ENCODE results near the gene CCDC17. TPM values are rescaled to one million over a fixed set of nuclear protein-coding genes. Genes with fewer than 3 reads are reported as not detected.
A peak's percentile ranks its signal among the peaks of the same experiment; 100 is the strongest.

Gene CCDC17
- polyA plus RNA-seq, 1 donor (not counting 4 experiments of a cell fraction or from before 2014, with no cell fraction given): 0.37 TPM

DNA sequence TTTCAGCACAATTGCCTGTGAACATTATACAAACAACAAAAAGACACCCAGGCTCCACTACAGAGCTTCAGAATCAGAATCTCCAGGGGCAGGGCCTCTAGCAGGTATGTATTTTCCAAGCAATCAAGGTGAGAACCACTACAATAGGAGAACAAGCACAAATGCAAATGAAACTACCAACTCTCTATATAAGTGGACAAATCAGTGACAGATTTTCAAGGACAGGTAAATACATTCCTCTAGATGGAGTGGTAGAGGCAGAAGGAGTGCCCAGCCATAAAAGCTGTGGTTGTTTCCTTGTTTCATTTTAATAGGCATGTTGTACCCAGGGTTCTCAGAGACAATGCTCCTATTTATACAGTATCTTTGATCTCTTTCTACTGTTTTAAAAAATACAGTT, 20.1 kb upstream of the CCDC17 start:
- Histone ChIP-seq H3K79me2 (ENCODE audit: control insufficient read depth, insufficient read depth, low read length) (peaks cover 4% of the 10 kb centered on the region), H3K4me1 (ENCODE audit: control insufficient read depth, extremely low read depth, insufficient read depth, low read length) (no peaks in the 10 kb centered on the region), H4K20me1 (ENCODE audit: control insufficient read depth, extremely low read depth, insufficient read depth, low read length) (no peaks in the 10 kb centered on the region), H2AFZ (ENCODE audit: control insufficient read depth, low read length) (no peak overlapping the region), H3K36me3 (ENCODE audit: control insufficient read depth in 2 of 2, extremely low read depth in 1 of 2, insufficient read depth in 2 of 2, low read length in 2 of 2) (peaks cover 20 to 37% of the 10 kb centered on the region in 2 experiments), H3K4me3 (ENCODE audit: control insufficient read depth in 2 of 3, extremely low read depth in 1 of 3, insufficient read depth in 2 of 3, low read depth in 1 of 3, low read length in 3 of 3) (no peak overlapping the region), H3K9me3 (ENCODE audit: control insufficient read depth, low read depth, low read length) (no peaks in the 10 kb centered on the region), H3K27ac (ENCODE audit: control insufficient read depth, insufficient read depth, low read length) (no peak overlapping the region), H3K9ac (ENCODE audit: control insufficient read depth, extremely low read depth, insufficient read depth, low read length) (no peak overlapping the region), H3K27me3 (ENCODE audit: control insufficient read depth, extremely low read depth, insufficient read depth, low read length) (no peaks in the 10 kb centered on the region), H3K9me1 (ENCODE audit: control insufficient read depth, extremely low read depth, insufficient read depth, low read length) (no peaks in the 10 kb centered on the region), H3K4me2 (ENCODE audit: control insufficient read depth, extremely low read depth, insufficient read depth, low read depth, low read length) (no peak overlapping the region)
- TF ChIP-seq, protein P1, sequence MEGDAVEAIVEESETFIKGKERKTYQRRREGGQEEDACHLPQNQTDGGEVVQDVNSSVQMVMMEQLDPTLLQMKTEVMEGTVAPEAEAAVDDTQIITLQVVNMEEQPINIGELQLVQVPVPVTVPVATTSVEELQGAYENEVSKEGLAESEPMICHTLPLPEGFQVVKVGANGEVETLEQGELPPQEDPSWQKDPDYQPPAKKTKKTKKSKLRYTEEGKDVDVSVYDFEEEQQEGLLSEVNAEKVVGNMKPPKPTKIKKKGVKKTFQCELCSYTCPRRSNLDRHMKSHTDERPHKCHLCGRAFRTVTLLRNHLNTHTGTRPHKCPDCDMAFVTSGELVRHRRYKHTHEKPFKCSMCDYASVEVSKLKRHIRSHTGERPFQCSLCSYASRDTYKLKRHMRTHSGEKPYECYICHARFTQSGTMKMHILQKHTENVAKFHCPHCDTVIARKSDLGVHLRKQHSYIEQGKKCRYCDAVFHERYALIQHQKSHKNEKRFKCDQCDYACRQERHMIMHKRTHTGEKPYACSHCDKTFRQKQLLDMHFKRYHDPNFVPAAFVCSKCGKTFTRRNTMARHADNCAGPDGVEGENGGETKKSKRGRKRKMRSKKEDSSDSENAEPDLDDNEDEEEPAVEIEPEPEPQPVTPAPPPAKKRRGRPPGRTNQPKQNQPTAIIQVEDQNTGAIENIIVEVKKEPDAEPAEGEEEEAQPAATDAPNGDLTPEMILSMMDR (optimal IDR thresholded peaks at IDR 0.05 in 1 of 3, IDR thresholded peaks at IDR 0.05 in 1 of 3, conservative IDR thresholded peaks at IDR 0.05 in 1 of 3; ENCODE audit: extremely low read depth in 1 of 3, insufficient read depth in 2 of 3, low read length in 3 of 3): peak in 2 of 3 experiments; percentile 15 to 29
- no peak for TF ChIP-seq EZH2 (IDR thresholded peaks at IDR 0.05; ENCODE audit: low read length)
- FAIRE-seq (no peak), DNase-seq (ENCODE audit: low read depth, low spot score) (no peak)
- dilution Hi-C loops (cut with MboI; ENCODE audit: extremely low pct_ligation_motif_present, low sequenced_read_pairs): no loop called here

DNA sequence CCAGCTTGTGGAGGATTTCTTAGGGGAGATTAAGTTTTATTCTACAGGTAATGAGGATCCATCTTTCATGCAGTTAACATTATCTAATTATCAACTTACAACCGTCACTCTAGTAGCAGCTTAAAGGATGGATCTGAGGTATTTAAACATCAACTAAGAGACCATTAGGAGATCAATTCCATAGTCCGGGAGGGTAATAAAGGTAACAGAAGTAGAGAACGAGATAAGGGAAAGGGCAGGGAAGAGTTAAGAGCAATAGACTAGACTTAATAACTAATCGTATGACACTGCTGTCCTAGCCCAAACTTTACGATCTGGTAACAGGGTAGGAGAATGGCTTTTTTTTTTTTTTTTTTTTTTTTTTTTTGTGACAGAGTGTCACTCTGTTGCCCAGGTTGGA, 19.5 kb upstream of the CCDC17 start:
- TF ChIP-seq EZH2 (IDR thresholded peaks at IDR 0.05; ENCODE audit: low read length): no peak
- TF ChIP-seq, protein P1 (optimal IDR thresholded peaks at IDR 0.05 in 1 of 3, IDR thresholded peaks at IDR 0.05 in 1 of 3, conservative IDR thresholded peaks at IDR 0.05 in 1 of 3; ENCODE audit: extremely low read depth in 1 of 3, insufficient read depth in 2 of 3, low read length in 3 of 3): no peak
- Histone ChIP-seq H3K4me2 (ENCODE audit: control insufficient read depth, extremely low read depth, insufficient read depth, low read depth, low read length) (no peak overlapping the region), H3K9ac (ENCODE audit: control insufficient read depth, extremely low read depth, insufficient read depth, low read length) (no peak overlapping the region), H3K9me3 (ENCODE audit: control insufficient read depth, low read depth, low read length) (no peaks in the 10 kb centered on the region), H2AFZ (ENCODE audit: control insufficient read depth, low read length) (no peak overlapping the region), H3K27ac (ENCODE audit: control insufficient read depth, insufficient read depth, low read length) (no peak overlapping the region), H3K79me2 (ENCODE audit: control insufficient read depth, insufficient read depth, low read length) (peaks cover 4% of the 10 kb centered on the region), H3K4me3 (ENCODE audit: control insufficient read depth in 2 of 3, extremely low read depth in 1 of 3, insufficient read depth in 2 of 3, low read depth in 1 of 3, low read length in 3 of 3) (no peak overlapping the region), H3K4me1 (ENCODE audit: control insufficient read depth, extremely low read depth, insufficient read depth, low read length) (no peaks in the 10 kb centered on the region), H3K9me1 (ENCODE audit: control insufficient read depth, extremely low read depth, insufficient read depth, low read length) (no peaks in the 10 kb centered on the region), H3K27me3 (ENCODE audit: control insufficient read depth, extremely low read depth, insufficient read depth, low read length) (no peaks in the 10 kb centered on the region), H4K20me1 (ENCODE audit: control insufficient read depth, extremely low read depth, insufficient read depth, low read length) (no peaks in the 10 kb centered on the region), H3K36me3 (ENCODE audit: control insufficient read depth in 2 of 2, extremely low read depth in 1 of 2, insufficient read depth in 2 of 2, low read length in 2 of 2) (peaks cover 18 to 40% of the 10 kb centered on the region in 2 experiments)
- DNase-seq (ENCODE audit: low read depth, low spot score): no peak
- dilution Hi-C loops (cut with MboI; ENCODE audit: extremely low pct_ligation_motif_present, low sequenced_read_pairs): no loop called here
- no peak for FAIRE-seq

Measured in keratinocyte (primary cell).